HCEC 1CT (cell line): ENCODE data around the gene ETHE1.

Source experiments
- DNase-seq: peaks from one replicate; pipeline ENCODE4 v3.0.0-alpha.2; 2017

Gene ETHE1

DNA sequence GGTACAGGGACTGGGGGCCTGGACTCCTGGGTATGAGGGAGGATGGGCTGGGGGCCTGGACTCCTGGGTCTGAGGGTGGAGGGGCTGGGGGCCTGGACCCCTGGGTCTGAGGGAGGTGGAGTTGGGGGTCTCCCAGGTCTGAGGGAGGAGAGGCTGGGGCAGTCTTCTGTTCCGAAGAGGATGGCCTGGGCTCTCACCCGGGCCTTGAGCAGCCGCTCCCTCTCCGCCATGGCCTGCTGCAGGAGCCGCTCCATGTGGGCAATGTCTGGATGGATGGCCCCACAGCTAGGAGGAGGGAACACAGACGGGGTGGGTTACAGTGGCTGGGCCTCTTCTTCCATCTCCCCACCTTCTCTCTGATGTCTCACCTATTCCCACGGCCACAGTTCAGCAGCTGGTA is 40.6 kb downstream of the ETHE1 start:
- DNase-seq = no peak

DNA sequence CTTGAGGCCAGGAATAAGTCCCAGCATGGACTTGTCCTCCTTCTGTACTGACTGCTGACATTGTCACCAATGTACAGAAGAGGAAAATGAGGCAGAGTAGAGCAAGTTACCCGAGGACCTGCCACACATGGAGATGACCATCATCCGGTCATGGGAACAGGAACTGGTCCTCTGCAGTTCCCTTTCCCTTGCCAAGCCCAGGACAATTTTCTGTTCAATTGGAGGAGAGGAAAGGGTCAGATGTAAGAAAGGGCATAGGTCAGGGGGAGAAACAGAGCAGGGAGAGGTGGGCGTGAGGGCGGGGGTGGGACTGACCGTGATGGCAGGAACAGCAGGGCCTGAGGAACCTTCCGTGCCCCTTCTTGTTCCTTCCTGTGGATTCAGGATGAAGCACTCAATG is 41.0 kb downstream of the ETHE1 start:
- DNase-seq = no peak

DNA sequence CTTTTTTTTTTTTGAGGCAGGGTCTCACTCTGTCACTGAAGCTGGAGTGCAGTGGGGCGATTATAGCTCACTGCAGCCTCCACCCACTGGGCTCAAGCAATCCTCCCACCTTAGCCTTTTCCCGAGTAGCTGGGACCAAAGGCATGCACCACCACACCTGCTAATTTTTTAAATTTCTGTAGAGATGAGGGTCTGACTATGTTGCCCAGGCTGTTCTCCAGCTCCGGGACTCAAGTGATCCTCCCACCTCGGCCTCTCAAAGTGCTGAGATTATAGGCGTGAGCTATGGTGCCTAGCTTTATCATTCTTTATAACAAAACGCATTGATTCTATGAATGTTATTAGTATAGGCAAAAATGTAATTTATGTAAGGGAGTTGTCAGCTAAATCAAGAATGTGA is 43.7 kb downstream of the ETHE1 start:
- no peak for DNase-seq

DNA sequence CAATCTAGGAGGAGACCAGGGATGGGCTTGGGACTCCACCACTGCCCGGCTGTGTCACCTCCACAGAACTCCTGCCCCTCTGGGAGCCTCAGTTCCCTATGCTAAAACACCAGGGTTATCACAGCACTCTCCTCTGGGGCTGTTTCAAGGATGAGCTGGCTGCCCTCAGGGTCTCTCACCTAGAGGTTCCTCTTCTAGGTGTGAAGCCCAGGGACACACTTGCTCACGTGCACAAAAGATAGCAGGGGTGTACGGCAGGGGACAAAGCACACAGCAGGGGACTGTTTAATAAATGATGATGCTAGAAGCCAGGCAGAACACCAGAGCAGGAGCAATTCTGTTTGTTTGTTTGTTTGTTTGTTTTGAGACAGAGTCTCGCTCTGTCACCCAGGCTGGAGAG is 44.8 kb downstream of the ETHE1 start:
- no peak for DNase-seq

DNA sequence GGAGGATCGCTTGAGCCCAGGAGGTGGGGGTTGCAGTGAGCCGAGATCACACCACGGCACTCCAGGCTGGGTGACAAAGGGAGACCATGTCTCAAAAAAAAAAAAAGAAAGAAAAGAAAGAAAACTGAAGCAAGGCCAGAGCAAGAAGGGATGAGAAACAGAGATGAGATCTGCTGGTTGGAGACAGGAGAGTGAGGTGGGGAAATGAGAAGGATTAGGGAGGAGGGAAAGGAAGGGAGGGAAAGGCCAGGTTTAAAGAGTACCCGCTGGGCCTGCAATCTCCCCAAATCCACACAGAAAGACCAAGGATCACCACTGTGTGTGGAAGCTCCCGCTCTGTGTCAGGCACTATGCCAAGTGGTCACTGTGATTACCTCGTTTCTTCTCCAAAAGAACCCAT is 45.3 kb downstream of the ETHE1 start:
- no peak for DNase-seq

DNA sequence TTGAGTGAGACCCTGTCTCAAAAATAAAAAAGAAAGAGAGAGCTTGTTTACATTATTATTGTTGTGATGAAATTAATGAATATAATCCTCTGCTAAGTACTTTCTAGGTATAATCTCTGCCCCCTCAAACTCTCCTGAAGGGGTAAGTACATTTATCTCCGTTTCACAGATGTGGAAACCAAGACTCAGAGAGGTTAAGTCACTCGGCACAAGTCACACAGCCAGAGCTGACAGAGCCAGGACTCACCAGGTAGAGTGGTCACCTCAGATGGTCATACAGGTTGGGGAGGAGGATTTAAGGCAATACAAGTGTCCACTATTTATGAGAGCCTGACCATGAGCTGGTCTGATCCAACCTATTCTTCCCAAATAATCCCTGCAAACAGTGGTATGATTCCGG is 46.4 kb downstream of the ETHE1 start:
- DNase-seq = no peak

DNA sequence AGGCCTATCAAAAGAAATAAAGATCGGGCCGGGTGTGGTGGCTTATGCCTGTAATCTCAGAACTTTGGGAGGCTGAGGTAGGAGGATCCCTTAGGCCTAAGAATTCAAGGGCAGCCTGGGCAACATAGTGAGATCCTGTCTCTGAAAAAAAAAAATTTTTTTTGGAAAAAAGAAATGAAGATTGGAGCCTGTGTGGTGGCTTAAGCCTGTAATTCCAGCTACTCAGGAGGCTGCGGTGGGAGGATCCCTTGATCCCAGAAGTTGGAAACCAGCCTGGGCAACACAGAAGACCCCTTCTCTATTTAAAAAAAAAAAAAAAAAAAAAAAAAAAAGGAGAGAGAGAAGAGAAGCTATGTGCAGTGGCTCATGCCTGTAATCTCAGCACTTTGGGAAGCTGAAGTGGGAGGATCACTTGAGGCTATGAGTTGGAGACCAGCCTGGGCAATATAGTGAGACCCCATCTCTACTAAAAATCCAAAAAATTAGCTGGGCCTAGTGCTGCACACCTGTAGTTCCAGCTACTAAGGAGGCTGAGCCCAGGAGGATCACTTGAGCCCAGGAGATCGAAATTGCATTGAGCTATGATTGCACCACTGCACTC is 46.9 kb downstream of the ETHE1 start:
- no peak for DNase-seq

DNA sequence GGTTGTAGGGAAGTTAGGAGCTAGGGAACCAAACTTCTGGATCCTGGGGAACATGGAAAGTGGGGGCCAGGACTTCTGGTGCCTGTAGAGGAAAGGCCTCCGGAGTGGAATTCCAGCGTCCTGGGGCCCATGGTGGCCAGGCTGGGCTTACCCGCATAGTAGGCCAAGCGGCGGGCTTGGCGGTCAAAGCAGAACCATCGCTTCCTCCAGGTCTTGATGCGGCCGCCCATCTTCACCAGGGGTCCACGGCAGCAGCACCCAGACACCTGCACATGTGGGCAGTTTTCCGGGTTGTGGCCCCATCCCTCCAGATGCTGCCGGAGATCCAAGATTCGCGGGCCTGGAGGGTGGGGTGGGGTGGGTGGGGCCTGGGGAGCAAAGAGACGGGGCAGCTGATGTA is 47.8 kb downstream of the ETHE1 start:
- no peak for DNase-seq

DNA sequence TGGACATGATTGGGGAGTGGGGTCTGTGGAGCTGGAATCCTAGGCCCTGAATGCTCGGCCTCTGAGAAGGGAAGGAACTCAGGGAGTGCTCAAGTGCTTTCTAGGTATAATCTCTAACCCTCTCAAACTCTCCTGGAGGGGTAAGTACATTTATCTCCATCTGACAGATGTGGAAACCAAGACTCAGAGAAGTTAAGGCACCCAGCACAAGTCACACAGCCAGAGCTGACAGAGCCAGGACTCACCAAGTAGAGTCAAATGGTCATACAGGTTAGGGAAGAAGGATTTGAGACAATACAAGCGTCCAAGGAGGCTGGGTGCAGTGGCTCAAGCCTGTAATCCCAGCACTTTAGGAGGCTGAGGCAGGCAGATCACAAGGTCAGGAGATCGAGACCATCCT is 48.7 kb downstream of the ETHE1 start:
- DNase-seq = no peak

DNA sequence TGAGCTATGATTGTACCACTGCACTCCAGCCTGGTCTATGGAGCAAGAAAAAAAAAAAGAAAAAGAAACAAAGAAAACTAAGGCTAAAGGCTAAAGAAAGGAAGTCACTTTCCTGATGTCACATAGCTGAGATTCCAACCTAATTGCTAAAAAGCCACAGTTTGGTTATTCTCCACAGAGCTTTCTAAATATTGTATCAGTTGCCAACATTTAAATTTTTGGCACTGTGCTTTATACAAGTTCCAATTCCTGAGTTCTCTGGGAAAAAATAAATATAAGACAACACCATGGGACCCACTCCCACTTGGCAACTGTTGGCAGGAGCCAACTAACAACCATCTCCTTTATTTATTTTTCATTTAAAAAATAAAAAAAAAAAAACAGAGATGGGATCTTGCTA is 50.4 kb downstream of the ETHE1 start:
- peak; percentile 87 for DNase-seq

DNA sequence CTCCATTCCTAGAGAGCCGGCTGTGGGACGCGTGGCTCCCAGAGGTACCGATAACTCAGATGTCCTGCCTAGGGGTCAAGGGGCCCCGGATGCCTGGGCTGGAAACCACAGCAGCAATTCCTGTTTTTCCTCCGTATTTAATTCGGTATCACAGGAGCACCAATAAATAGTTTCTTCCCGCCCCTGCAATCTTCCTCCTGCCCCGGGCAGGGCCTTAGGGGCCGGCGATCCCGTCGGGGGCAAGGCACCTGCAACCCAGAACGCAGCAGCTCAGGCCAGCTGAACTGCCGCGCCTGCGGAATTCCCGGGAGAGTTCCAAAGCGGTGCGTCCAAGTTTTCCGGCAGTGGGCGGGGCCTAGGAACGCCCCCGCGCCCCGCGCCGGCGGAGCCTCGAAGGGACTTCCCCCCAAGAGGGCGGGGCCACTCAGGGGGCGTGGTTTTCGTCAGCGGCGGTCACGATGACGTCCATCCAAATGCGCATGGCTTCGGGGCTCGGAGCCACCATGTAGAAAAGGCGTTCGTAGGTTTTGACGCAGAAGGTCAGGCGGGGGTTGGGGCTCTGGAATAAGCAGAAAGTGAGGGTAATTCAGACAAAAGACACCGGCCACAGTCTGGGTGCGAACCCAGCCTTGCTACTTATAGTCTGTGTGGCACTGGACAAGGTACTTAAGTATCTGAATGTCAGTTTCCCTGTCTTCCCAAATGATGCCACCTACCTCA is 51.9 kb downstream of the ETHE1 start:
- peak; percentile 91 for DNase-seq

DNA sequence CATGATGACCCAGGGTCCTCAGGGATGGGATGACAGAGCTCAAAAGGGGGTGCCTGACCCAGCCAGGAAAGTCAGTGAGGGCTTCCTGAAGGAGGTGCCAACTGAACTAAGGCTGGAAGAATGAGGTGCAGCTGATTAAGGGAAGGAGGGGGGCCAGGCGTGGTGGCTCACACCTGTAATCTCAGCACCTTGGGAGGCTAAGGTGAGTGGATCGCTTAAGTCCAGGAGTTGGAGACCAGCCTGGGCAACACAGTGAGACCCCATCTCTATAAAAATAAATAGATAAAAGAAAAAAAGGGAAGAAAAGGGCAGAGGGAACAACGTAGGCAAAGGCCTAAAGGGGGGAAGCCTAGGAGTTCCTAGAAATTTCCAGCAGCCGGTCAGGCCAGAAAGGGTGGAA is 52.5 kb downstream of the ETHE1 start:
- DNase-seq = no peak

DNA sequence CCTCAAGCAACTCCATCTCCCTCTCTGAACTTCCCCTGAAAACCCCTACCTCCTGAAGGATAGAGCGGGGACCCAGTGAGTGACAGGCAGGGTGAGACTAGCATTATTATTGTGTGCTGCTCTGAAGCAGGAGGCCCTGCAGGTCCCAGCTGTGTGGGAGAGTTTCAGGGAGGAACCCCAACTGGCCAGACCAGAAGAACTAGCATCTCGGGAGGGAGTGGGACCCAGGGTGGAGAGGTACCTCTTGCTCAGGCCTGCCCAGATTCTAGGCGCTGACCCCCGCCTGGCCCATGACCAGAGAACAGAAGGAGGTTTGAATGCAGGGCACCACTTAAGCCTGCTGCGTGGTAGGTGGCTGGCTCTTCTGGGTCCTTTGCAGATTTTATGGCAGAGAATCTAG is 55.9 kb downstream of the ETHE1 start:
- DNase-seq = no peak

DNA sequence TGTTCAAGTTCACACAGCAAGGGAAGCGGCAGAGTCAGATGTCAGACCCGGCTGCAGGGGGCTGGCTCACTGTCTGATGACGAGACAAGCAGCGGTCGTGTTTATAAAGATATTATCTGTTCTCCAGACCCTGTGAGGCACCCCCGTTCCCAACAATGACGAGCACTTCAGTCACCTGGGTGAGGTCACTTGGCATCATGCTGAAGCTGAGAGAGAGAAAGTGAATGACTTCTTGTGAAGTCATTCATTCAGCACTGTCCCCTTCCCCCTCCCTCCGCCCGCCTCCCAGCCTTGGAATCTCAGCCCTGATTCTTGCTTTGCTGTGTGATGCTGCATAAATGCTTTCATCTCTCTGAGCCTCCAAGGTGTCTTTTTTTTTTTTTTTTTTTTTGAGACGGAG is 56.7 kb downstream of the ETHE1 start:
- peak; percentile 63 for DNase-seq

DNA sequence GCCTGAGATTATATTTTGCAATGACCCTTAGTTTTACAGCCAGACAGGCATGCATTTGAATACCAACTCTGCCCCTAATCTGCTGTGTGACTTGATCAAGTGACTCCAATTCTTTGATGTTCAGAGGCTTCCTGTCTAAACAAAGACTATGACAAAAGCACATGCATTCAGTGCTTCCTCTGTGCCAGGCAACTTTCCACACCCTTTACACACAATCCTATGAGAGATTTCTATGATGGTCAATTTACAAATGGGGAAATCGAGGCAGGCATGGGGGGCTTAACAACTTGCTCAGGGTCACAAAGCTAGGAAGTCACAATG is 57.9 kb downstream of the ETHE1 start:
- DNase-seq = no peak

DNA sequence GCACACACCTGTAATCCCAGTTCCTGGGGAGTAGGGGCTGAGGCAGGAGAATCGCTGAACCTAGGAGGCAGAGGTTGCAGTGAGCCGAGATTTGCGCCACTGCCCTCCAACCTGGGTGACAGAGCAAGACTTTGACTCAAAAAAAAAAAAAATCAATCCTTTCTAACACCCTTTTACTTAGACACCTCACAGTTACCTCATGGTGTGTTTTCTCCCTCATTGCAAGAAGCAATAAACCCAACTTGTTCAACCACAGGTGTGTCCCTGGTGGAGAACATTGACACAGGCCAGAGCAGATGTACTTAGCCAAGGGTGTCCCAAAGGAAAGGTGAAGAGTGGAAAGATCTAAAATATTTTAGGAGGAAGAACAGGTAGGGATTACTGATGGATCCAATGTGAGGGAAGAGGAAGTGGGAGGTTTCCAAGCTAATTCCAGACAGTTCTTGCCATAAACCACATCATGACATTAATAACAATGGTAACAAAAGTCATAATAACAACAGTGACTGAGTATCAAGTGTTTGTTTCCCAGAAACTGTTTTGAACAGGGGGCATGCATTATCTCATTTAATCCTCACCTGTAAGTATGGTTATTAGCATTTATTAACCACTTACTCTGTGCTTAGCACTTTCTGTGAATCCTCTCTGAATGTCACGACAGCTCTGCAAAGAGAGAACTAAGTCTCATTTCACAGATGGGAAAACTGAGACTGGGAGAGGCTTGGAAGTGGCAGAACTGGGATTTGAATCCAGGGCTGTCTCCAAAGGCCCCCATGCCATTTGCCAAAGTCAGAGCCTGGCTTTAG is 58.4 kb downstream of the ETHE1 start:
- DNase-seq = no peak

DNA sequence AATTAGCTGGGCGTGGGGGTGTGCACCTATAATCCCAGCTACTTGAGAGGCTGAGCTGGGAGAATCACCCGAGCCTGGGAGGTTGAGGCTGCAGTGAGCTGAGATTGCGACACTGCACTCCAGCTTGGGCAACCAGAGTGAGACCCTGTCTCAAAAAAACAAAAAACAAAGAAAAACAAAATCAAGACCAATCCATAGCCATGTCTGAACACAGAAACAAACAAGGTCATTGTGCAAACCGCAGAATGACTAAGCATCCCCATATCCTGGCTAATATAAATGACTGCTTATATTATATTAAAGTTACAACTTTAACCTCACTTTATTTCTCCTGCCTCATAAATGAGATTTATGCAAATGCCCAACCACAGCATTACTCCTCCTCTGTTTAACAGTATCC is 59.3 kb downstream of the ETHE1 start:
- peak; percentile 67 for DNase-seq

DNA sequence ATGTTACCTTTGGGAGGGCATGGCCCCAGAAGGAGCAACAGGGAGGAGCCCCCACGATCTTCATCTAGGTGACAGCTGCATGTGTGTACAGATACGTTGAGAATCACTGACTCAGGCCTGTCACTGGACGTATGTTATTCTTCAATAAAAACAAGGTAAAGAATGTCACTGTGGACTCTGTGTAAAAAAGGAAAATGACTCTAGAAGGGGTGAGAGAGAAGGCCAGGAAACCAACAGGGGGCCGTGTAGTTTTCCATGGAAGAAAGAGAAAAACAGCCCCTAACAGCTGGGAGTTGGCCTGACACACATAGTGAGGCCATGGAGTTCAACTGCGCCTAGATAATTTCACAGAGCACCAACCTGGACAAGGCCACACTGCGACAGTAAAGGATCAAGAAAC is 59.7 kb downstream of the ETHE1 start:
- DNase-seq = no peak

DNA sequence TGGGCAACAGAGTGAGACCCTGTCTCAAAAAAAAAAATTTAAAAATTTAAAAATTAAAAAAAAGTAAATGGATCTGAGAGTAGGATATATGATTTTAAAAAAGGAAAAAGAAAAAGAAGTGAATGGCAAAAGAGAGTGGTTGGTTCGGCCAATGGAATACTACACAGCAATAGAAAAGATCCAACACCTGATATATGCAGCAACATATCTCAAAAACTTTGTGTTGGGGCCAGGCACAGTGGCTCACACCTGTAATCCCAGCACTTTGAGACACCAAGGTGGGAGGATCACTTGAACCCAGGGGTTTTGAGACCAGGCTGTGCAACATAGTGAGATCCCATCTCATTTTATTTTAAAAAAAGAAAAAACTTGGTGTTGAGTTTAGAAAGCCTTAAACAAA is 60.2 kb downstream of the ETHE1 start:
- DNase-seq = no peak

DNA sequence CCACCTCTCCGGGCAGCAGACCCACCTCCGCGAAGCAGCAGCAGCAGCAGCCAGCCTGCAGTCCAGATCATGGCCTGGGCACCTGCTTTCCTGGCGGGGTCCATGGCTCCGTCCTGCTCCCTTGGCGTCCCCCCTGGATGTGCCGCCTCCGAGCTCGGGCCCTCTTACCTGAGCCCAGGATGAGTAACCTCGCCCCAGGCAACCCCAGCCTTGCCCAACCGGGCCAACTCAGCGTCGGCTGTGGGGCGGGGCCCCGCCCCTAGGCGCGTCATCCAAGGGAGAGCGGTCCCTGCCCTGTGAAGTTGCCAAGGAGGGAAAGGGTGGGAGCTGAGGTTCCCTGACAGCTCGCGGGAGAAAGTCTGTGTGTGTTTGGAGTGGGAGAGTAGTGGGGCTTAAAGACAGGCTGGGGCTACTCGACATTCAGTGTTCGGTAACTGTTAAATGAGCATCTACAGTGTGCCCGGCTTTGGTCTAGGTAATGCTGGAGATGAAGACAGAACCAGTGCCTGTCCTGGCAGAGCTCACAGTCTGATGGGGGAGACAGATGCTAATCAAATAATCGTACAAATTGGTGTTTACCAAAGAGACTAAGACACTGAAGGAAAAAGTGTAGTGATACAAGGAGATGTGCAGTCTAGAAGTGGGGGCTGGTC is 61.4 kb downstream of the ETHE1 start, which contains the start of gene LYPD3:
Gene LYPD3 (minus strand): TSS at position 141 of the 653 bp plus-strand sequence. CDS start 37 bp downstream, at position 104.
- DNase-seq = no peak

DNA sequence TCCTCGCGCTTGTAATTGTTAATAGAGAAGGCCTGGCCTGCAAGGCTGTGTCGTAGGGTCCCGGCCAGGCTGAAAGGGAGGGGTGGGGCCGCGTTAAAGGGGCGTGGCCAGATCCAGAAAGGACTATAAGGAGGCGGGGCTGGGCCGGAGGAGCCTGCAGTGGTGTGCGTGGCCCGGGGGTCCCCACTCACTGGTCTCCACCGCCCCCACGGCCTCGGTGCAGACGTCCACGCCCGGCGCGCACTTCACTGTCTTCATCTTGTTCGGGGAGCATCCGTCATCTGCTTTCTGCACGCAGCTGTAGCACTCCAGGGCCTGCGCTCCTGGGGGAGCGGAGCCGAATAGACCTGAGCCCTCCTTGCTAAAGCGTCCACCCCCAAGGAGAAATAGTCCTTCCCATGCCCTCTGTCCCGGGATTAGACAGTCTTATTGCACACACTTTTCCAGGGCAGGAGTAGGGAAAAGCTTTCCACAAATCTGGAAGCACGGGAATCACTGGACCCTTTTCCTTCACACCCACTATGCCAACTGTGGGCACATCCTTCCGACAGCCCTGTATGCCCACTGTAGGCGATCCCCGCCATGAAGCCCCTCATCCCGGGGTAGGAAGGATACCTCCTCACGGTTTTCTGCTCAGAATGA is 62.7 kb downstream of the ETHE1 start:
- no peak for DNase-seq

DNA sequence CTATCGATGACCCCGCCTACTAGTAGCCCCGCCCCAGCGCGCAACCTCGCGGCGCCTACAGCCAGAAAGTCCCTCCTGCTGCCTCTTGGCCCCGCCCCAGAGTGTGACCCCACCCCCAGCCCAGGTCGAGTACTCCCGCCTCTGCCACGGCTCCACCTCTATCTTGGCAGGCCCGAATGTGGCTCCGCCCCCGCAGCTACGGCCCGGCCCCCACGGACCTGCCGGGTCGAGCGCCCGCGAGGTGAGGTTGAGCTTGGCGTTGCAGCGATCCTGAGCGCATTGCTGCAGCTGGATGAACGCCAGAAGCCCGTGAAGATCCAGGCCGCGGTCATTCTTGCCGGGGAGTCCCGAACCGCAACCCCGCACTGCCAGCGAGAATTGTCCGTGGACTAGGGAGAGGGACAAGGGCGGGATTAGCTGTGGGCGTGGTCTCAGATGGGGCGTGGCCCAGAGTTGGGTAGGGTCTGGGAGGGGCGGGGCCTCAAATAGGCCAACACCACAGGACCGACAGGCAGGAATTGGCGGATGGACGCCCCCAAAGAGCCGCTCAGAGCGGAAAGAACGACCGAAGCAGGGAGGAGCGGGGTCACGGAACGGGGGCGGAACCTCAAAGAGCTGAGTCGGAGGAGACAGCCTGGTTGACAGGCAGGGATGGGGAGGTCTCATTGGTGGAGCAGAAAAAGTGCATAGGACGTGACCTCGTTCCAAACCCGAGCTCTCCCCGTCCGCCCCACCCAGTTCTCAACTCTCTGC is 63.4 kb downstream of the ETHE1 start:
- DNase-seq = peak; percentile 73
